HepG2 (cell line): ENCODE measurements around the gene ZNFX1.

Experiments used
- TF ChIP-seq, protein P1 (sequence below): IDR thresholded peaks from 2 replicates; pipeline ENCODE4 v1.6.1; 2016; ENCODE audit warnings: low read depth, missing genetic modification reagents, missing compliant biosample characterization
- TF ChIP-seq, protein P2 (sequence below): sonication (generic); formaldehyde crosslinking; IDR thresholded peaks from 2 replicates; pipeline ENCODE4 v1.5.0; 2020; ENCODE audit warnings: mild to moderate bottlenecking, missing genetic modification reagents, moderate library complexity

DNA sequence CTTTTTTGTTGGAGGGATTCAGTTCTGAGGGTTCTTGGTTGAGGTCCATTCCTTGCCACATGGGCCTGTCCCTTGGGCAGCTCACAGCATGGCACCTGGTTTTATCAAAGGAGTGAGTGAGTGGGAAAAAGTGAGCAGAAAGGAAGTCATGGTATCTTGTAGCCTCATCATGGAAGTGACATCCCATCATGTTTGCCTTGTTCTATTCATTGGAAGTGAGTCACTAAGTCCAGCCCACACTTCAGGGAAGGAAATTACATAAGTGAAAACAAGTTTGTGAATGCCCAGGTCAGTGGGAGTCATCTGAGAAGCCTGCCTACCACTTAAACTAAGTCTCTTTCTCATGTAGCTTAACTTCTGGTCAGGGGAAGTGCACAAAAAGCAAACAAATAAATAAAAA lies 32.8 kb upstream of the ZNFX1 start:
- TF ChIP-seq, protein P1, sequence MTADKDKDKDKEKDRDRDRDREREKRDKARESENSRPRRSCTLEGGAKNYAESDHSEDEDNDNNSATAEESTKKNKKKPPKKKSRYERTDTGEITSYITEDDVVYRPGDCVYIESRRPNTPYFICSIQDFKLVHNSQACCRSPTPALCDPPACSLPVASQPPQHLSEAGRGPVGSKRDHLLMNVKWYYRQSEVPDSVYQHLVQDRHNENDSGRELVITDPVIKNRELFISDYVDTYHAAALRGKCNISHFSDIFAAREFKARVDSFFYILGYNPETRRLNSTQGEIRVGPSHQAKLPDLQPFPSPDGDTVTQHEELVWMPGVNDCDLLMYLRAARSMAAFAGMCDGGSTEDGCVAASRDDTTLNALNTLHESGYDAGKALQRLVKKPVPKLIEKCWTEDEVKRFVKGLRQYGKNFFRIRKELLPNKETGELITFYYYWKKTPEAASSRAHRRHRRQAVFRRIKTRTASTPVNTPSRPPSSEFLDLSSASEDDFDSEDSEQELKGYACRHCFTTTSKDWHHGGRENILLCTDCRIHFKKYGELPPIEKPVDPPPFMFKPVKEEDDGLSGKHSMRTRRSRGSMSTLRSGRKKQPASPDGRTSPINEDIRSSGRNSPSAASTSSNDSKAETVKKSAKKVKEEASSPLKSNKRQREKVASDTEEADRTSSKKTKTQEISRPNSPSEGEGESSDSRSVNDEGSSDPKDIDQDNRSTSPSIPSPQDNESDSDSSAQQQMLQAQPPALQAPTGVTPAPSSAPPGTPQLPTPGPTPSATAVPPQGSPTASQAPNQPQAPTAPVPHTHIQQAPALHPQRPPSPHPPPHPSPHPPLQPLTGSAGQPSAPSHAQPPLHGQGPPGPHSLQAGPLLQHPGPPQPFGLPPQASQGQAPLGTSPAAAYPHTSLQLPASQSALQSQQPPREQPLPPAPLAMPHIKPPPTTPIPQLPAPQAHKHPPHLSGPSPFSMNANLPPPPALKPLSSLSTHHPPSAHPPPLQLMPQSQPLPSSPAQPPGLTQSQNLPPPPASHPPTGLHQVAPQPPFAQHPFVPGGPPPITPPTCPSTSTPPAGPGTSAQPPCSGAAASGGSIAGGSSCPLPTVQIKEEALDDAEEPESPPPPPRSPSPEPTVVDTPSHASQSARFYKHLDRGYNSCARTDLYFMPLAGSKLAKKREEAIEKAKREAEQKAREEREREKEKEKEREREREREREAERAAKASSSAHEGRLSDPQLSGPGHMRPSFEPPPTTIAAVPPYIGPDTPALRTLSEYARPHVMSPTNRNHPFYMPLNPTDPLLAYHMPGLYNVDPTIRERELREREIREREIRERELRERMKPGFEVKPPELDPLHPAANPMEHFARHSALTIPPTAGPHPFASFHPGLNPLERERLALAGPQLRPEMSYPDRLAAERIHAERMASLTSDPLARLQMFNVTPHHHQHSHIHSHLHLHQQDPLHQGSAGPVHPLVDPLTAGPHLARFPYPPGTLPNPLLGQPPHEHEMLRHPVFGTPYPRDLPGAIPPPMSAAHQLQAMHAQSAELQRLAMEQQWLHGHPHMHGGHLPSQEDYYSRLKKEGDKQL (CRISPR knock-in tag), result no peak
- TF ChIP-seq, protein P2, sequence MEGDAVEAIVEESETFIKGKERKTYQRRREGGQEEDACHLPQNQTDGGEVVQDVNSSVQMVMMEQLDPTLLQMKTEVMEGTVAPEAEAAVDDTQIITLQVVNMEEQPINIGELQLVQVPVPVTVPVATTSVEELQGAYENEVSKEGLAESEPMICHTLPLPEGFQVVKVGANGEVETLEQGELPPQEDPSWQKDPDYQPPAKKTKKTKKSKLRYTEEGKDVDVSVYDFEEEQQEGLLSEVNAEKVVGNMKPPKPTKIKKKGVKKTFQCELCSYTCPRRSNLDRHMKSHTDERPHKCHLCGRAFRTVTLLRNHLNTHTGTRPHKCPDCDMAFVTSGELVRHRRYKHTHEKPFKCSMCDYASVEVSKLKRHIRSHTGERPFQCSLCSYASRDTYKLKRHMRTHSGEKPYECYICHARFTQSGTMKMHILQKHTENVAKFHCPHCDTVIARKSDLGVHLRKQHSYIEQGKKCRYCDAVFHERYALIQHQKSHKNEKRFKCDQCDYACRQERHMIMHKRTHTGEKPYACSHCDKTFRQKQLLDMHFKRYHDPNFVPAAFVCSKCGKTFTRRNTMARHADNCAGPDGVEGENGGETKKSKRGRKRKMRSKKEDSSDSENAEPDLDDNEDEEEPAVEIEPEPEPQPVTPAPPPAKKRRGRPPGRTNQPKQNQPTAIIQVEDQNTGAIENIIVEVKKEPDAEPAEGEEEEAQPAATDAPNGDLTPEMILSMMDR (CRISPR knock-in tag), result no peak
